Renal cortical epithelial cell (primary cell): Measurements from ENCODE around the gene SLC25A48. TPM values are rescaled to one million over a fixed set of nuclear protein-coding genes. Genes with fewer than 3 reads are reported as not detected.

Experiments
- DNase-seq: peaks from one replicate; pipeline ENCODE4 v3.0.0-alpha.2; 2011; ENCODE audit warnings: low read depth
- total RNA-seq: library from RNA; depleted of rRNA; stranded (reverse); fragments of >200 nt; gene quantifications from 2 replicates; pipeline ENCODE4 v1.2.3, GENCODE V29; 2014

SLC25A48 gene
- total RNA-seq, 1 donor from 2014 or later = not detected

DNA sequence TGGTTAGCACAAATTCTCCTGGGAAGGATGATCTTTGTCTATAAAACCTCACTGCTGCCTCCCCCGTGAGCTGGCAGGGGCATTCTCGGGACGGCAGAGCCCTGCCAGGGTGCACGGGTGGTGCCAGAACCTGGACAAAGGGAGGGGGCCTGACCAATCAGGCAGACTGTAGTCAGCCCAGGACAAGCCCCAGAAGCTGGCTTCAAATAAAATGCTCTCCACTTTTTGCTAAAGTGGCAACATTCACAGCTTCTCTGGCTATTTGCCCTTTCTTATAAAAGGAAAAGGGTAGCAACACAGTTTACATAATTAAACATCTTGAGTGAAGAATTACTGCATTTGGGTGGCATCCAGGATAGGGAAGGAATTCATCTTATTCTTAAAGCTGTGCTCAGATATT is 46.8 kb downstream of the SLC25A48 start:
- no peak for DNase-seq

DNA sequence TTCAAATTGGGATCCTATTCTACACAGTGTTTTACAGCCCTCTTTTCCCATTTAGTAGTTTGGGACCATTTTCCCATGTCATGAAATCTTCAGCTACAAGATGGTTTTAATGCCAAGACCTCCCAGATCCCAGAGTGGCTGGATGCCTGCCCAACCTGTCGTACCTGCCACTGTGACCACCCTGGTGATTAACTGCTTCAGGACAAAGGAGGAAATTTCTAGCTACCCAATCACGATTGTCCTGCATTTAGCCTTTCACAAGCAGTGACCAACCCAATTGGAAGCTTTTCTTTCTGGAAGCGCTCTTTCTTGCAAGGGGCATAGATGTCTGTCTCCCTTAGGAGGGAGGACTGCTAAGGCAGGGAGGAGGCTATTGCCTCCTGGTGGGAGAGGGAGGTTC is 47.4 kb downstream of the SLC25A48 start:
- no peak for DNase-seq

DNA sequence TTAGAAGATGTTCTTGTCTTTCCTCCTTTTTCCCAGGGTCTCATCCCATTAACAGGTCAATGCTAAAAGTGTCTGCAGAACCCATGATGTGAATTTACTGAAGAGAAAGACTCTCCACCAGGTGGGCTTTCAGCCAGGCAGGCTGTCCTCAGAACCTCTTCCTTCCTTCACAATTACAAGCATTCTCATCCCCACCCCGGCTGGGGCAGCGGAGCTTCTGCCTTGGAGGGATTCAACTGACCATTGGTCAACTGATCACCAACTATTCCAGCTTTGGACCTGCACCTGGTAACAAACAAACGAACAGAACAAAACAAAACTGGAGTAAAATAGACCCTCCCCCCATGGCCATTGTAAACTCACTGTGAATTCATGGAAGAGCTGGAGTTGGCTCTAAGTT is 48.6 kb downstream of the SLC25A48 start:
- DNase-seq = no peak

DNA sequence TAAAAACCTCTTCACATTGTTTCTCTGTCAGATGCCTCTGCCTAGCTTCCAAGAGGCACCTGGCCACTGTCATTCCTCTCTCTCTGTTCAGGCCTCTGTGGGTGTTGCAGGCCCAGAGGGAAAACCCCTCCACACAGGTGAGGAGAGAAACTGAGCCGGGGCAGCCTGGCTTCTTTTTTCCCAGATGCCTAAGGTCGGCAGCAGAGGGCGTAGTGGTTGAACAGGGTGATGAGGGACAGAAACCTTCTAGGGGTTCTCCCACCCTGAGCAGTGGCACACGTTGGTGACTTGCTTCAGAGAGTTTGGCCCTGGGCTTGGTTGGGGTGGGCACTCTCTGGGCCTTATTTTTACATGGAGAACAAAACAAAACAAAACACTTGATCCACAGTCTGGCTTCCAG is 49.0 kb downstream of the SLC25A48 start:
- DNase-seq = no peak

DNA sequence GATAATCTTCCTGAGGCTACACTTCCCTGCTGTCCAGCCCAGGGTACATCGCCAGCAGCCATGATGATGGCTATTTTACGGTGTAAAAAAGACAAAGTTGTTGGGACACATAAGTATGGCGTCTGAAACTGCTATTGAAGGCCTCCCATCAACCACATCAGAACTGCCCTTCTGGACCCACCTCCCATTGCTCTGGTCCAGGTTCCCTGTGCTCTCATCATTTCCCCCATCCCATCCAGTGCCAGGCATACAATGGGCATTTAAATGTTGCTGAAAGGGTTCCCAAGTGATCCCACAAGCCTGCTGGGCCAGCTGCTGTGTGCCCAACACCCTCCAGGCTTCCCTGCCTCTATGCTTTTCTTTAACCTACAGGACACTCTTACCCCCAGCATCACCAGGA is 50.6 kb downstream of the SLC25A48 start:
- DNase-seq = no peak

DNA sequence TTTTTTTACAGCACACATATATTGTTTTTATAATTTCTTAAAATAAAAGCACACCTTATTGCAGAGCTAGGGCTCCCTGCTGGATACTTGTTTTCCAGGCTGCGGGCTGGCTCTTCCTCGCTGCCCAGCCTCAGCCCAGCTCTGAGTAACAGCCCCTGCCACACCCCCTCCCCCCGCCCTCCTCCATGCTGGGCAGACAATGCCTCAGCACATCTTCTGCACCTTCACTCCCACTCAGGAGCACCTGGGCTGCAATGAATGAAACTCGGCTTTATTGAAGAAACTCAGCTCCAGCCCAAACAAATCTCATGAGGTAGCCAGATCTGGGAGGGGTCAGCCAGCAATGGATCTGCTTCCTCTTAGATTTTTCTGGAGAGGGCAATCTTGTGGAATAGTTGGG is 51.7 kb downstream of the SLC25A48 start:
- DNase-seq = no peak

DNA sequence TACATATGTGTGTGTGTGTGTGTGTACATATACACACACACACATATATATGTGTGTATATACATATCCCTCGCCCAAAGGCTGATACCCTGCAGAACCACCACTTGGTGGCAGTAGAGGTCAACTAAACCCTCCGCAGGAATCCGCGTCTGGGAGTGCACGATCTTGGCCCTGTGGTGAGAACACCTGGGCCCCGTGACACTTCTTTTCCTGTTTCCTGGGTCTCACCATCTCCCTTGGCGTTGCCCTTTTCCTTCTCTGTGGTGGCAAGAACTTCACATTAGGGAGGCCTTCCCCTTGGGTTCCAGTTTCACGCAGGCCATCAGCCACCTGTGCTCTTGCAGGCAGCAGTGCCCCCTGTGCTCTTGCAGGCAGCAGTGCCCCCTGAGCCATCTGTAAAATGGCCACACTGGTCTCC is 53.0 kb downstream of the SLC25A48 start:
- peak; percentile 50 for DNase-seq

DNA sequence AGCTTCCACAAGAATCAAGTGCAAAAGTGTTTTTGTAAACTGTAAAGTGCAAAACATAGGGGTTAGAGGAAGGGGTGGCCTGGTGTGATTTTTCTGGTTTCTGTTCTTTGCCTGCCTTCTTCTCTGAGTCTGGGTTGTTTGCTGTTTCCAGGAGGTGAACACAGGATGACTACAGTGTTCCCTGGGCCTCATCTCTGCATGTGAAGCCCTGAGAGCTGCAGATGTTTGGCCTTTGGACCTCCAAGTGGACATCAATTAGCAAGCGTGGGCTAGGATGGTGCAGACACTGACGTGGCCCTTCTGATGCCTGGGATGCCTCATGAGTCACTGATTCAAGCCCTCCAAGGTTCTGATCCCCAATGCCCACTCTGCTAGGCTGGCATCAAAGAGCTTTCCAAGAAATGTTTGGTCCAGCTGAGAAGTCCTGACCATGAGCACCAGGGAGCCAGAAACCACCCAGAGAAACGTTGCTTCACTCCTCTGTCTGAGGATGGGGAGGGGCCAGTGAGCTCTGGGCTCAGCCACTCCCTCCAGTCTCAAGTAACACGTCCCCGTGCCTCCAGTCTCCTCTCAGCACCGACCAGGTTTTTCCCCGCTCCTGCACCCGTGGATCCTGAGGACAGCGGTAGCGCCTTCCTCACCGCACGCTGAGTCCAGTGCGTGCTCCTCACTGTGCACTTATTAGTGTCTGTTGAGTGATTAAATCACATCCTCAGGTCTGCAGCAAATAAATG is 53.6 kb downstream of the SLC25A48 start:
- DNase-seq = peak; percentile 33

DNA sequence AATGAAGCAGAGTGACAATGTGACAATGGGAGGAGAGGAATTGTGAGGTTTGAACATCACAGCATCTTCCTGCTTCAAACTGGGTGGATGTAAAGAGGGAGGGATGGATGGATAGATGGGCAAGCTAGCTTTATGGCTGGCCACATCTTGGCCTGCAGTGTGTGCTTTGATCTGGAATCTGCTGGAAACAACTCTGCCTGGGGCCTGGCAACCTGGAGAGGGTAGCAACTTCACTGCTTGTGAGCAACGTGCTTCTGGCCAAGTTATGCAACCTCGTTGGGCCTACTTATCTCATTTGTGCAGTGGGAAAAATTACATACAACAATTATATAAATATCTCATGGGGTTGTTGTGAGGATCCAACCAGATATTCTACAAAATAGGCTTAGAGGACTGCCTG is 55.8 kb downstream of the SLC25A48 start:
- no peak for DNase-seq

DNA sequence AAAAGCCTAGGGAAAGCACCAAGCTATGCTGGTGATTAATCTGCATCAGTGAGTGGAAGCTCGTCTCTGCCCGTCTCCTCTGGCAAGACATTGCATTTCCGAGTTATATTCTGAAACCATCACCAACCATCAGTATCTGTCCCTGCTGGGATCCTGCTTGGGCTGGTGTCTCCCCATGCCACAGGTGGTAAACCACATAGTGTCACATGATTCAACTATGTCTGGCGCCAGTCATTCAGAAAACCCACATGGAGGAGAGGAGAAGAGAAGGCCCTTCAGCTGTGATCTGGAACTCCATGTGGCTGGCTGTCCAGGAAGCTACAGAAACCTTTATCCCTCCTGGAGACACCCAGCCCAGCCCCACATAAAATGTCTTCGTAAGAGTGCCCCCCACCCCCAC is 56.4 kb downstream of the SLC25A48 start:
- no peak for DNase-seq

DNA sequence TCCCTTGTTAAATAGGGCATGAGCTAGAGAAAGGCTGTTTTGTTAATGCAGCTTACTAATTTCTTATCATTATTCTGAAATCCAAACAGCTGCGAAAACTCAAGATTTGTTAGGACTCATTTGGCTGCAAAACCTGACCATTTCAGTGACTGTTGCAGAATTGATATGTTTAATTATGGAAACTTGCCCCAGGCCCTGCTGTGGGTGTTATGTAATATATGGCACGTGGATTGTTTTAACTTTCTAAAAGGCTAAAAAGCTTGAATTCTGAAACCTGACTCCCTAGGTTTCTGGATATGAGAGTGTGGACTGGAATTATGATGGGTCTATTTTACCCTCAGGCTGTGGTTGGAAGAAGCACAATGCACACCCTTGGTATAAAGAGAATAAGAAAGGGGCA is 56.8 kb downstream of the SLC25A48 start:
- no peak for DNase-seq

DNA sequence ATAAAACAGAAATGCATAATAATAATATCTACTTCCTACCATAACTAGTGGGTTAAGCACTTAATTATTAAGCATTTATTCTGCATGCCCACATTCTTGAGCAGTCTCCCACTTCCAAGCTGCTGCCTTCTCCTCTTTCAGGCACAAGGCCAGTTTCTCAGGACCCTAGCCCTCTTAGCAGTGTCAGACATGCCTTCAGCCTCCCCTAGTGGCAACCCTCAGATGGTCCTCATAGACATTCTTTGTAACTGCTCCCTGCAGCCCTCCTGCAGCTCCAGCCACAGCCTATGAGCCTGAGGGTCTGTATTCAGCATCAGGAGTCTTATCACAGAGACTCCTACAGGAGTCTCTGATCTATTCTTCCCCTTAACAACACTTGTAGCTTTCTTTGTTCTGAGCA is 57.3 kb downstream of the SLC25A48 start:
- DNase-seq = no peak

DNA sequence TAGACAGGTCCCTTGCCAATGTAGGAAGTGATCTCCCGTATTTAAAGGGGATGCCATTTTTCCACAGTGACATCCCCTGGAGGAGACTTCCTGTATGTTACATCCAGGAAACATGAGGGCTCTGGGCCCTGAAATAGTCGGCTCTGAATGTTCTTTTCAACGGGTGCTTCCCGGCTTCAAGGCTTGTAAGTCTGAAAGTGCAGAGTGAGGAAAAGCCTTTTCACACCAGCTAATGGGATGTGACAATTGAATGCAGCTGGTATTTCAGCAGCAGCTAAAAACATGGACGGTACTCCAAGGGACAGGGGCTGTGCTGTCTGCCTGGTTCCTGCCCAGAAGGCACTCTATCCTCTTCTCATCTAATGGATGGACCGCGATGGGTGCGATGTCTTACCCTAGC is 59.8 kb downstream of the SLC25A48 start:
- no peak for DNase-seq

DNA sequence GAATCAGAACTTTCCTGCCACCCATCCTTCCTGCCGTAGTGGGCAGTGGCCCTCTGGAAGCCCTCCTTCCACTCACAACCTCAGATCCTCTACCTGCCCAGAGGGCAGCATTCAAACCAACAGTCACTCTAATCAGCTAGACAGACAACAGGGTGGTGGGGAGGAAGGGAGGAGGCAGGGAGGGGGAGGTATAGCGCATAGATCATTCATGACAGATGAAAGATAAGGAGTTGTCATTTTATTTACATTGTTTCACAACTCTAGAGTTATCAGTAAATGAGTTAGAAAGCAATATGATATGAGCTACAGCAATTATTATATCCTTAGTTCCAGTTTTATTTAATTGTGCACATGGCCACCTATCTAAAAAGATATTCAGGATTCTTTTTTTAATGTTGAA is 60.3 kb downstream of the SLC25A48 start:
- DNase-seq = no peak

DNA sequence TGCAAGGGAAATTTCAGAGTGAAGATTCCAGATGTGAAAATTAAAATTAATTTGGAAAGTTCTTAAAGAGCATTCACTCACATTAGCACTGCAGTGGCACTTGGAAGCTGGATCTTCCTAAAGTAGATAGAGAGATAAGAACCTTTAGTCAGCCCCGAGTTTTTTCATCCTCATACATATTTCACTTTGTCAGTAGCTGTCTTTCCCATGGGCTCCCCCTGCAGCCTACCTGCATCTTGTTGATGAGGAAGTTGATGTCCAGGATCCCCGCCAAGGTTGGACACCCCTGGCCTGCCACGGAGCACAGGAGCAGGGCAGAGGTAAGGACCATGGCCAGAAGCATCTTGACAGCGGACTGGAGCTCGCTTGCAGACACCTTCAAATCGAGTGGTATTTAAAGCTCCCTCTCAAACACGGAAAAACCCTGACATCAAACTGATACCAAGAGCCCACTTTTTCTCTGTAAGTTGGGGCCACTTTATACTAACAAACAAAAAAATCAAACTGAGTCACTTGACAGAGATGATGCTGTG is 61.1 kb downstream of the SLC25A48 start, which contains the start of gene IL9:
TSS of gene IL9 (minus strand) at position 368 of the 533 bp plus-strand sequence. CDS start at position 343, 25 bp downstream.
- no peak for DNase-seq

DNA sequence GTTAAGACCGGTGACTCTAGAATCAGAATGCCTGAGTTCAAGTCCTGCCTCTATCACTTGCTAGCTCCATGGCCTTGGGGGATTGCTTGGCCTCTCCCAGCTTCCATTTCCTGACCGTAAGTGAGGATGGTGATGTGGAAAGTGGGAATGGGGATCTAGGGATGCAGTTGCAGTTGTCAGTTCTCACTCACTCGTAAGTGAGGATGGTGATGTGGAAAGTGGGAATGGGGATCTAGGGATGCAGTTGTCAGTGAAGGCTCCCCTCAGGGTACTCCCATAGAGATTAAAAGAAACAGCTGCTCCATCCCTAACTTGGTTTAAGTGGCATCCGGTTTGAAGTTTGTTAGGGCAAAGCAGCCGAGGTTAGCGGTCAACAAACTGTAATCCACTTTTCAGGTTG is 64.2 kb downstream of the SLC25A48 start:
- DNase-seq = no peak

DNA sequence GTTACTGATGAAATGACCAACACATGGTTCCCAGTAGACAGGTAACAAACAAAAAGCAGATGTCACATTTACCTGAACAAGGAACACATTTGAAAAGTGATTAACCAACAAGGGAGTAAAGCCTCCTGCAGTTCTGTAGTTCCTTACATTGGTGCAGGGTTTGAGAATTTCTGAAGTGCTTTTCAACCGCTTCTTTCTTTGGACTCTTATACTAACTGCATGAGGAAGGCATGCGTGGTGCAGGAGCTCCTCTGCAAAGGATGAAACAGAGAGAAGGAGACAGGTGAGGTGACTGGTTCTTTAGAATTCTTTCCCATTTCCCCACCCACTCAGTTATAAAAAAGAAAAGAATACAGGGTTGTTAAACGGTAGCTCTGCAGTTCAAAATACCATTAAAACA is 65.8 kb downstream of the SLC25A48 start:
- no peak for DNase-seq

DNA sequence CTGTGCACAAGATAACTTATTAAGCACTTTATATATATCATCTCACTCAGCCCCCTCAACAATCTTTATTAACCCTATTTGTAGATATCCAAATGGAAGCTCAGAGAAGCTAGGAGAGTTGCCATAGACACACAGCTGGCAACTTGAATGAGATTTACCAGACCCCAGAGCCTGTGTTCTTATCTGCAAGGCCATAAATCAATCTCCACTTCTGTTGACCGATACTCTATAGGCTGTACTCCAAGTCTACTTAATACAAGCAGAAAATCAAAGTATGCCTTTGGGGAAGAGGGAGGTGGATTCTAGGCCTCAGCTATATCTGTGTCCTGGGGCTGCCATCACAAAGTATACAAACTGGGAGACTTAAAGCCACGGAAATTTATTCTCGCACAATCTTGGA is 67.2 kb downstream of the SLC25A48 start:
- no peak for DNase-seq

DNA sequence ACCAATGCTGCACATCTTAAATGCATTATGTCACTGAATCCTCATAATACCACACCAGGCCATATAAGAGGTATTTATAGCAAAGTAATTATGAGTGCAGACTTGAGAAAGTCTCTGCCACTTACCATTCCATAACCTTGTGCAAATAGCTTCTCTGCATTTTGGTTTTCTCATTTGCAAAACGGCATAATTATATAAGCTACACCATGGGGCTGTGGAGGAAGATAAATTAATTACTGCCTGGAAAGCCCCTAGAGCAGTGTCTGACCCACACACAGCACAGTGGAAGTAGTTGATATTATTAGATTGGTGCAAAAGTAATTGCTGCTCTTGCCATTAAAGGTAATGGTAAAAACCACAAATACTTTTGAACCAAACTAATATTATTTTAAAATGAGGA is 70.7 kb downstream of the SLC25A48 start:
- DNase-seq = no peak

DNA sequence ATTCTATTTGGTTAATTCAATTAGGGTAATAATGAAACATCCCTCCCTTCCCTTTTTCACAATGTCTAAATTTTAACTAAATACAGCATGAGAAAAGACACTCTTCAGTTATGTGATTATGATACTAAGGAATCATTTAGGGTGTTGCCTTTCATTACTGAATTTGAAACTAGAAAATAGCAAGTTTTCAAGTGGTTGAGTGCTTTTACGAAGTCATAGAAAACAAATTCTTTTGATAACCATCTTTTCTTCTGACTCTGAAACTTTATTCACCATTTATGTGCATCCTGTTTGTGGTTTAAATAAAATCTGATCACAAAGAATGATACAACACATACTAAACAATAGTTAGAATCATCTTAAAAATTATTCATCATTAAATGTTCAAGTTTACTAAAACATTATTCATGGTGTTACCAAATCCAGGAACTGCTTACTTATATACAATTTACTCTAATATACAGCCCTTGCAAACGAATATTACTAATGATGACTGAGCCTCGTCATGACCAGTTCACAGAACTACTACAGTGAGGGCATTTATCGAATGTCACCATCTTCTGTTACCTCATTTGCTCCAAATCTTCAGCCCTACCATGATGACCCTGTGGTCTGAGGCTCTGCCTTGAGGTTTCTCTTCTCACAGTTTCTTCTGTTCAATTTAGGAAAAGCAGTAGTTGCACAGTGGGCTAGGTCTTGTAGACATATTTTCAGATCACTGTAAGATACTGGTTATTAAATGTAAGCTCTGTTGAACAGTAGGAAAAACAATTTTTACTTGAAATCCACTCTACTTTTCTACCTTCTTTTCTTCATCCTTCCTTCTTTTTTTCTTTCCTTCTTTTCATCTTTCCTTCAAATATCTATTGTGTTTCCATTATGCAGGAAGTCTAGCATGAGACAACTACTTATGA is 79.5 kb downstream of the SLC25A48 start:
- no peak for DNase-seq

DNA sequence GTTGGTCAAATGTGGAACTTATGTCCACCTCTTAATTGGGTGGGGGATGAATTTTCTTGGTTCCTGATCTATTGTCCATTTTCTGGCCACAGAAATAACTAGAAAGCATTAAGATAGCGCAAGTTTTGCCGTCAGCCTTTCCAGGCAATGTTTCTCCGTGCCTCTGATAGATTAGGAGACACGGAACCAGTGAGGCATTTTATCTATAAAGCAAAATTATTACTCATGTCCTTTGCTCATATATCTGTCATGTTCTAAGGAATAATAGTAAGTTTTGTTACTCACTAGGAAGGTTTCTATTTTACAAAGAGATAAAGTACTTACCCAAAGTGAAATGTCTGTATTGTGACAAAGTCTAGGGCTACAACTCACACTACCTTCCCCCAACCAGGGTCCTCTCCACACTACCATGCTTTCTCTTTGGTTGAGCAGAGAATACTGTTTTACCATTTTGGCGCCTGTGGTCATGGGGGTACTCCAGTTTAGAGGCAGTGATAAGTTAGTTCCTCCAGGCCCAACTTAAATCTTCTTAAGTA is 81.1 kb downstream of the SLC25A48 start:
- DNase-seq = no peak

DNA sequence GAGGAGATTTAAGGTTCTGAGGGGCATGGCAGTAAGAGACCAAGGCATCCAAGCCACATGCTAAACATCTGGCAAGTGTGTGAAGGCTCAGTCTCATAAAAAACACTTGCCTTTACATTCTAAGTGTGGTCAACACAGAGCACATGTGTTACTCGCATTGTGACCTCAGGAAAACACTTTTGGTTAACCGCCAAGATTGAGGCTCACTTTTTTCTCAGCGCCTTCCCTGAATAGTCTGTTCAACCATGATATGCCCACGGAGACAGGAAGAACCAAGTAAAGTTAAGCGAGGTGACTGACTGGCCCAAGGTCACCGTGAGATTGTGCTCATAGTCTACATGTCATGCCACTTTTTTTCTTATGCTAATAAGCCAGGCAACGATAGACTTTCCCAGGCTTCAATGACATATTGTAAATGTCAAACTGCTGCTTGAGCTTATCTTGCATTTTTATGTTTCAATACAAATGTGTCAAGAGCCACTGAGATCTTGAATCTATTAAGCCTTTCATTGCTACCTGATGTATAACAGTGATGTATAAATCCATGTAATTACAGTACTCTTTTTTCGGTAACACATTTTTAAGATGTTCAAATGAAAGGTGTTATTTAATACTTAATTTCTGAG is 82.3 kb downstream of the SLC25A48 start:
- DNase-seq = no peak
